Ectodermal cell (in vitro differentiated cells): ENCODE results near the gene KIF15. TPM values are rescaled to one million over a fixed set of nuclear protein-coding genes. Genes with fewer than 3 reads are reported as not detected.

Experiments
- H3K27ac ChIP-seq: 2 replicates; pipeline ENCODE4 v1.7.0; 2013; ENCODE audit warnings: mild to moderate bottlenecking, low read depth, low read length; ENCODE audit not compliant: insufficient read depth, poor library complexity, severe bottlenecking
- H3K27me3 ChIP-seq: 2 replicates; pipeline ENCODE4 v1.7.0; 2013; ENCODE audit warnings: mild to moderate bottlenecking, low read length; ENCODE audit not compliant: insufficient read depth, control insufficient read depth, poor library complexity, severe bottlenecking
- H3K36me3 ChIP-seq: one replicate; pipeline ENCODE4 v1.7.0; 2013; ENCODE audit warnings: low read length; ENCODE audit not compliant: control insufficient read depth, insufficient read depth
- H3K4me1 ChIP-seq: one replicate; pipeline ENCODE4 v1.7.0; 2013; ENCODE audit warnings: low read length; ENCODE audit not compliant: control insufficient read depth, insufficient read depth
- H3K4me3 ChIP-seq: 2 replicates; pipeline ENCODE4 v1.7.0; 2013; ENCODE audit warnings: low read depth, low read length, control low read depth; ENCODE audit not compliant: insufficient read depth
- H3K9me3 ChIP-seq: 2 replicates; pipeline ENCODE4 v1.7.0; 2013; ENCODE audit warnings: mild to moderate bottlenecking, low read length, moderate library complexity; ENCODE audit not compliant: control insufficient read depth
- WGBS, 2 experiments: methylation state at CpG; one replicate each; pipeline ENCODE4 v1.1.7; 2013; ENCODE audit warnings: missing lambda C conversion rate in 2 of 2; 5-methylcytosine and 5-hydroxymethylcytosine counted together
- polyA plus RNA-seq, 4 experiments: library from polyadenylated mRNA; stranded (reverse); fragments of 50-300 nt; gene quantifications; one replicate each; pipeline ENCODE4 v1.2.3, GENCODE V29; 2013

KIF15 gene
- polyA plus RNA-seq (2013, experiment 1 of 4) = 41.3 TPM
- 40.3 TPM for polyA plus RNA-seq (2013, experiment 2 of 4)
- 40.0 TPM for polyA plus RNA-seq (2013, experiment 3 of 4)
- 40.2 TPM for polyA plus RNA-seq (2013, experiment 4 of 4)

DNA sequence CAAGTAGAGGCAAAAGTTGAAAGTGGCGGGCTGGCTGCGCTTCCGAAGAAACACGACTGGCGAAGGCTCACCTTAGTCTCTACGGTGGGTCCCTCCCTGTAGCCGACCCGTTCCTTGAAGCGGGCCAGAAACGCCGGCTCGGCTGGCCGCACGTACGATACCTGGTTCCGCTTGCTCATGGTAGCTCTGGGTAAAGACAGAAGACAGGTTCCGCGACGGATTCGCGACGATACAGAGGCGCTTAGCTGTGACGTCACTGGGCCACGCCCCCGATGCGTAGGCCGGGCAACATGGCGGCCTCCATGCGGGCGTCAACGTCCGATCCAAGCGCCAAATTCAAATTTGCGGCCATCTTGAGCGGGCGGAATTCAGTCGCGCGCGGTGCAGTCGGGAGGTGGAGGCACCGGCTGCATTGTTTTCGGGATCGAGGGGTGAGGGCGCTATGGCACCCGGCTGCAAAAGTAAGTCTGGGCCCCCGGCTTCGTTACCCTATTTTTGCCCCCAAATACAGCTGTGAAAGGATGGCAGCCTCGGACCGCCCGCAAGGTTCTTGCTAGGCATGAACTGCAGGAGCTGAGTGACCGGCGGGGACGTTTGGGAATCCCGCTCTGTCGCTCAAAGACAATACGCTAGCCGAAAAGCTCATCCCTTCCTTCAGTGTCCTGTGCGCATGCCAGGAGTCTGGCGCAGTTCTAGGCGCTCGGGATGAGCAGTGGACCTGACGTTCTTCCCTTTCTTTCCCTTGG, at the start of gene KIF15, which contains the start of gene KIAA1143:
KIF15 (plus strand) TSS at position 371 of the 746 bp plus-strand sequence; CDS start at position 443, 72 bp downstream.
KIAA1143 (minus strand) TSS at position 196 of the 746 bp plus-strand sequence; CDS start at position 179, 17 bp downstream.
- Histone ChIP-seq H3K4me3 (peak within 1 kb of the TSS; percentile 56), H3K4me1 (no peaks in the 10 kb centered on the region), H3K36me3 (peaks cover 30% of the 10 kb centered on the region), H3K27ac (peak within 1 kb of the TSS; percentile 91), H3K9me3 (peaks cover 3% of the 10 kb centered on the region), H3K27me3 (no peaks in the 10 kb centered on the region)
- 1% methylated on average over 64 of the region's 64 CpGs for WGBS, 2 experiments

DNA sequence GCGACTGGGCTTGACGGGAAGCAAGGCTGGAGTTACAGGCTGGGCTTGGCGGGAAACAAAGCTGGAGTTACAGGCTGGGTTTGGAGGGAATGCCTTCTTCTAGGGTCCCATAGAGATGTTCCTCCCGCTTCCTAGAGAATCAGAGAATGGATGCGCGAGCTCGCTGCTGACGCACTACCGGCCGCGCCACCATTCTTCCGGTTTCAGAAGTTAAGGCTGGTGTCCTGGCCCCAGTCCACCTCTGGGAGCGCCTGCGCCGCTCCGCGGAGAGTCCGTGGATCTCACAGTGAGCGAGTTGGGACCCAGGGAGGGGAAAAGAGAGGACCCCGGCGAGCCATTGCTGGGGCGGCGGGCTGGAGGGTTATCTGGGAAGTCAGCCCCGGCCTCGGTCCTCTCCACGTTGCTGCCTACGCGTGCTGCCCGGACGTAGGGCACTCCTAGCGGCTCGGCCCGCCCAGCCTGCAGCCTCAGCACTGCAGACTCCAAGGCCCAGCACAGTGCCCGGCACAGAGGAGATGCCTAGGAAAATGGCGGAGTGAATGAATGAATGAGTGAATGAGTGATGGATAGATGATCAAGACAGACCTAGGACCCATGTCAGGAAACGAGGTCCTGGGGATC, 49.0 kb upstream of the KIF15 start, which contains the start of gene ZNF502:
ZNF502 (plus strand) TSS at position 206 of the 621 bp plus-strand sequence. CDS start 7,602 bp downstream, outside the sequence.
- H3K27ac ChIP-seq = no peak within 1 kb of the TSS
- WGBS, 2 experiments = 8 to 9% methylated on average over 36 of the region's 36 CpGs

DNA sequence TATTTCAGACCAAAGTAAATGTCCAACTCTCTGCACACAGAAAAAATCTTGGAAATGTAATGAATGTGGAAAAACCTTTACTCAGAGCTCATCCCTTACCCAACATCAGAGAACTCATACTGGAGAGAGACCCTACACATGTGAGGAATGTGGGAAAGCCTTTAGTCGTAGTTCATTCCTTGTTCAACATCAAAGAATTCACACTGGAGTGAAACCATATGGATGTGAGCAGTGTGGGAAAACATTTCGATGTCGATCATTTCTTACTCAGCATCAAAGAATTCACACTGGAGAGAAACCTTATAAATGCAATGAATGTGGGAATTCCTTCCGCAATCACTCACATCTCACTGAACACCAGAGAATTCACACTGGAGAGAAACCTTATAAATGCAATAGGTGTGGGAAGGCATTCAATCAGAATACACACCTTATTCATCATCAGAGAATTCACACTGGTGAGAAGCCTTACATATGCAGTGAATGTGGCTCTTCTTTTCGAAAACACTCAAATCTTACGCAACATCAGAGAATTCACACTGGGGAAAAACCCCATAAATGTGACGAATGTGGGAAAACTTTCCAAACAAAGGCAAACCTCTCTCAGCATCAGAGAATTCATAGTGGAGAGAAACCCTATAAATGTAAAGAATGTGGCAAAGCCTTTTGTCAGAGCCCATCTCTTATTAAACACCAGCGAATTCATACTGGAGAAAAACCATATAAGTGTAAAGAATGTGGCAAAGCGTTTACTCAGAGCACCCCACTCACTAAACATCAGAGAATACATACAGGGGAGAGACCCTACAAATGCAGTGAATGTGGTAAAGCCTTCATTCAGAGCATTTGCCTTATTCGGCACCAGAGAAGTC, 40.1 kb upstream of the KIF15 start:
- peaks cover 41% of the 10 kb centered on the region for H3K36me3 ChIP-seq
- no peak overlapping the region for H3K4me3 ChIP-seq
- 95 to 97% methylated on average over 8 to 10 of the region's 10 CpGs for WGBS, 2 experiments
- no peaks in the 10 kb centered on the region for H3K27me3 ChIP-seq
- H3K9me3 ChIP-seq = peaks cover 22% of the 10 kb centered on the region
- no peaks in the 10 kb centered on the region for H3K4me1 ChIP-seq
- no peak overlapping the region for H3K27ac ChIP-seq

More for the DNA sequence above, 49.0 kb upstream of the KIF15 start, which contains the start of gene ZNF502:
- Histone ChIP-seq H3K4me1 (no peaks in the 10 kb centered on the region), H3K4me3 (peak within 1 kb of the TSS; percentile 82), H3K36me3 (no peaks in the 10 kb centered on the region), H3K9me3 (no peaks in the 10 kb centered on the region), H3K27me3 (no peaks in the 10 kb centered on the region)

DNA sequence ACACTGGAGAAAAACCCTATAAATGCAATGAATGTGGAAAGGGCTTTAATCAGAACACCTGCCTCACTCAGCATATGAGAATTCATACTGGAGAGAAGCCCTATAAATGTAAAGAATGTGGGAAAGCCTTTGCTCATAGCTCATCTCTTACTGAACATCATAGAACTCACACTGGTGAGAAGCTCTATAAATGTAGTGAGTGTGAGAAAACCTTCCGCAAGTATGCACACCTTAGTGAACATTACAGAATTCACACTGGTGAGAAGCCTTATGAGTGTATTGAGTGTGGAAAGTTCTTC, 39.5 kb upstream of the KIF15 start:
- WGBS, 2 experiments = 100% methylated on average over 1 of the region's 1 CpG

DNA sequence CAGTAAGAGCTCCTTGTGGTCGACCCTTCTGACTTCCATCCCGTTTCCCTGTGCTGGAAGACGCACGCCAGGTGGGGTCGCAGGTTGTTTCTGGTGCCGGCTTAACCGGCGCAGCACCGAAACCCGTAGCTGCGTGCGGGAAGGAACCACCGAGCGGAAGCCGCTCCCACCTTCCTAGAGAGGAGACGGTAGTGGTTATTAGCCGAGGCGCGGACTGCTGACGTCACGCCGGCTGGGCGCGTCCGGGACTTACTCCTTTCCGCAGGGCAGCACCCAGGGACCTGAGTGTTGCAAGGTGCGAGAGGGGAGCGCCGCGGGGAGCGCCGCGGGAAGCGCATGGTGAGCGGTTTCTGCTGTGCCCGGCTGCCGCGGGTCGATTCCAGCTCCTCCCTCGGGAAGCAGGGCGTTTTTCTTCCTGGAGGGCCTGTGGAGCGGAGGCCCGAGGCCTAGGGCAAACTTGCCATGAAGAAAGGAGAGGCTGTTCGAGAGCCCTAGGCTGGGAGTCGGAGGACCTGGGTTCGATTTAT, 32.1 kb upstream of the KIF15 start, which contains the start of gene ZNF501:
ZNF501 (plus strand) TSS at position 252 of the 527 bp plus-strand sequence. CDS start 4,787 bp downstream, outside the sequence.
- Histone ChIP-seq H3K4me1 (no peaks in the 10 kb centered on the region), H3K27ac (no peak within 1 kb of the TSS), H3K36me3 (peaks cover 32% of the 10 kb centered on the region), H3K4me3 (peak within 1 kb of the TSS; percentile 78), H3K9me3 (peaks cover 9% of the 10 kb centered on the region), H3K27me3 (no peaks in the 10 kb centered on the region)
- WGBS, 2 experiments = 5 to 6% methylated on average over 46 of the region's 46 CpGs

More for the DNA sequence above, 39.5 kb upstream of the KIF15 start:
- Histone ChIP-seq H3K4me3 (no peak overlapping the region), H3K27ac (no peak overlapping the region), H3K27me3 (no peaks in the 10 kb centered on the region), H3K9me3 (peaks cover 22% of the 10 kb centered on the region), H3K4me1 (no peaks in the 10 kb centered on the region), H3K36me3 (peaks cover 41% of the 10 kb centered on the region)

- no peak overlapping the region for H3K4me3 ChIP-seq
- no peaks in the 10 kb centered on the region for H3K4me1 ChIP-seq
- H3K27ac ChIP-seq = no peak overlapping the region
- H3K9me3 ChIP-seq = peaks cover 4% of the 10 kb centered on the region
- WGBS, 2 experiments = 91 to 92% methylated on average over 3 of the region's 3 CpGs
- peaks cover 40% of the 10 kb centered on the region for H3K36me3 ChIP-seq
- H3K27me3 ChIP-seq = no peaks in the 10 kb centered on the region
Measured at GRCh38 chr3:44734646-44735168, 26.9 kb upstream of the KIF15 start.

- H3K9me3 ChIP-seq = peaks cover 3% of the 10 kb centered on the region
- H3K36me3 ChIP-seq = peaks cover 25% of the 10 kb centered on the region
- no peak overlapping the region for H3K27ac ChIP-seq
- WGBS, 2 experiments = 3 to 6% methylated on average over 15 of the region's 15 CpGs
- no peaks in the 10 kb centered on the region for H3K4me1 ChIP-seq
- H3K27me3 ChIP-seq = no peaks in the 10 kb centered on the region
- H3K4me3 ChIP-seq = peak overlapping the region; percentile 56
Measured at GRCh38 chr3:44761101-44761423, 532 bp upstream of the KIF15 start.

DNA sequence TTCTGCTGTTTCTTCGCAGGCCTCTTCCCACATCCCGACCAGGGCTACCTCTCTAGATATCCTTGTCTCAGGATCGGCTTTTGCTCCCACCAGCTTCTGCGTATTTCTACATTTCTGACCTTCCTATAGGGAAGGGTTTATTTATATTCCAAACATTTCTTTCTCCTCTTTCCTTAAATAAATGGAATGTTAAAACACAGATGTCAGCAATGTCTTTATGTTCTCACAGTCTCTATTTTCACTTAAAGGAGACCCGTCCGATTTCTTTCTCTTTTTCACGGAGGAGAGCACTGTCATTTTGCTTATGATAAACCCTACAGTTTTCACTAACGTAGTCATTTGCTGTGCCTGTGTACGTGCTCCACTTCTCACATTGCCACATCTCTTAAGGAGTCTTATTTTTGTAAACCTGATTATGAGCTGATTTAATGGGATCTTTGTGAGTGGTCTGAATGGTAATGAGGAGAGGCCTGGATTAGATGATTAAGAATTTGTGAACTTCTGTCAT, 630 bp downstream of the KIF15 start:
- H3K36me3 ChIP-seq = peaks cover 31% of the 10 kb centered on the region

DNA sequence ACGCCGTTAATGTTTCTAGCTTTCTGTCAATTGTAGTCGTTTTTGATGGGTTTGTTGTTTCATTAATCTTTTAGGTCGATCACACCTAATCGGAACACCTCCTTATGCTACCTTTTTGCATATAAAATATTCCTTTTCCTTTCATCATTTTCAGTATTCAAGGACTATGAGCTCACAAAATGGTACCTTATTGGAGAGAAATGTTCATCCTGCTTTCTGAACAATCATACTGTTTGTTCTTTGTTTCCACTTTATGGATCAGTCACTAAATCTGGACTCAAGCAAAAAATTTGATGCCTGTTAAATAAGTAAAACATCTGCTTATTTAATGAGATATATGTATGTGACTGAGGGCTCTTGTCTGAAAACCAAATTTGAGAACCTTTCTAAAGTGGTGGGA, 1.1 kb downstream of the KIF15 start:
- Histone ChIP-seq H3K27me3 (no peaks in the 10 kb centered on the region), H3K9me3 (peaks cover 3% of the 10 kb centered on the region), H3K4me3 (peak overlapping the region; percentile 56), H3K4me1 (no peaks in the 10 kb centered on the region), H3K36me3 (peaks cover 28% of the 10 kb centered on the region), H3K27ac (no peak overlapping the region)
- WGBS, 2 experiments = 33 to 44% methylated on average over 3 to 5 of the region's 5 CpGs

More for the DNA sequence above, 630 bp downstream of the KIF15 start:
- H3K27me3 ChIP-seq = no peaks in the 10 kb centered on the region
- peak overlapping the region; percentile 91 for H3K27ac ChIP-seq
- 0 to 2% methylated on average over 8 to 9 of the region's 9 CpGs for WGBS, 2 experiments
- H3K4me1 ChIP-seq = no peaks in the 10 kb centered on the region
- H3K9me3 ChIP-seq = peaks cover 3% of the 10 kb centered on the region
- peak overlapping the region; percentile 56 for H3K4me3 ChIP-seq
